ENCODE results near the gene CADPS.

The CADPS gene

GRCh38 chr3:62676689-62677271, 198.4 kb downstream of the CADPS start:
- H3K27me3 ChIP-seq (ENCODE audit: insufficient read depth, poor library complexity, severe bottlenecking) = no peaks in the 10 kb centered on the region
- no peak for TF ChIP-seq GABPA (IDR thresholded peaks at IDR 0.05; ENCODE audit: low read depth)
- no peak for TF ChIP-seq REST (IDR thresholded peaks at IDR 0.05; ENCODE audit: insufficient replicate concordance, low read depth)
- TF ChIP-seq POLR2AphosphoS5 (IDR thresholded peaks at IDR 0.05; ENCODE audit: low read depth) = no peak
- no peak for TF ChIP-seq SPI1 (IDR thresholded peaks at IDR 0.05; ENCODE audit: borderline replicate concordance, low read depth)
- no peak for TF ChIP-seq CTCF (IDR thresholded peaks at IDR 0.05; ENCODE audit: insufficient read depth, low read length)
- H3K27ac ChIP-seq (replicated peaks) = no peak overlapping the region
- DNase-seq (ENCODE audit: low read depth in 1 of 2, low spot score in 1 of 2) = no peak
- no peak overlapping the region for H3K4me3 ChIP-seq (replicated peaks; ENCODE audit: insufficient read depth, low read length)

- Histone ChIP-seq H3K27ac (replicated peaks) (no peak overlapping the region), H3K4me3 (replicated peaks; ENCODE audit: insufficient read depth, low read length) (no peak overlapping the region), H3K27me3 (ENCODE audit: insufficient read depth, poor library complexity, severe bottlenecking) (no peaks in the 10 kb centered on the region)
- no peak for DNase-seq (ENCODE audit: low read depth in 1 of 2, low spot score in 1 of 2)
- TF ChIP-seq REST (IDR thresholded peaks at IDR 0.05; ENCODE audit: insufficient replicate concordance, low read depth) = no peak
Observed at GRCh38 chr3:62675492-62675891, 199.7 kb downstream of the CADPS start.

- Histone ChIP-seq H3K27me3 (ENCODE audit: insufficient read depth, poor library complexity, severe bottlenecking) (no peaks in the 10 kb centered on the region), H3K4me3 (replicated peaks; ENCODE audit: insufficient read depth, low read length) (no peak overlapping the region), H3K27ac (replicated peaks) (no peak overlapping the region)
- TF ChIP-seq REST (IDR thresholded peaks at IDR 0.05; ENCODE audit: insufficient replicate concordance, low read depth) (no peak), POLR2AphosphoS5 (IDR thresholded peaks at IDR 0.05; ENCODE audit: low read depth) (no peak), SPI1 (IDR thresholded peaks at IDR 0.05; ENCODE audit: borderline replicate concordance, low read depth) (no peak), CTCF (IDR thresholded peaks at IDR 0.05; ENCODE audit: insufficient read depth, low read length) (no peak), GABPA (IDR thresholded peaks at IDR 0.05; ENCODE audit: low read depth) (no peak)
- no peak for DNase-seq (ENCODE audit: low read depth in 1 of 2, low spot score in 1 of 2)
Observed at GRCh38 chr3:62672988-62673313, 202.3 kb downstream of the CADPS start.
